Inflammatory macrophage (primary cell): ENCODE results near the gene PLEKHG4B.
A peak's percentile ranks its signal among the peaks of the same experiment; 100 is the strongest.
"Not testable (repeated sequence)": the region's sequence is repeated elsewhere in the genome, so short reads cannot be mapped to it uniquely, and the experiment has no call there.

Source experiments
- DNase-seq, 2 donors: peaks; one replicate each; pipeline ENCODE4 v3.0.0-alpha.2; 2020 to 2022
- total RNA-seq, 18 experiments: gene quantifications; one replicate each; lab custom pipeline; 2026; ENCODE audit warnings: mixed read lengths in 6 of 18, inconsistent platforms in 2 of 18; lab: John Stamatoyannopoulos, UW

PLEKHG4B gene
- total RNA-seq = 0 to 0.15 (median 0) reads per million in 18 experiments

GRCh38 chr5:91556-92263 is at the start of gene PLEKHG4B:
Gene PLEKHG4B, plus strand, starts transcription at chr5:92168. Its CDS starts 64 bp downstream, at chr5:92232.
- peak; percentile 3 to 32 for DNase-seq

- peak in 1 of 2 donors; percentile 18 for DNase-seq
Observed at GRCh38 chr5:42250-42649, 49.7 kb upstream of the PLEKHG4B start.

GRCh38 chr5:48192-48591 is 43.8 kb upstream of the PLEKHG4B start:
- DNase-seq = no peak

GRCh38 chr5:49530-49929 is 42.4 kb upstream of the PLEKHG4B start:
- DNase-seq = not testable (repeated sequence)

- no peak for DNase-seq
Observed at GRCh38 chr5:49953-50544, 41.9 kb upstream of the PLEKHG4B start.

- DNase-seq = no peak
Observed at GRCh38 chr5:50724-51499, 41.1 kb upstream of the PLEKHG4B start.

- DNase-seq = no peak
Observed at GRCh38 chr5:51500-51823, 40.5 kb upstream of the PLEKHG4B start.

- DNase-seq = no peak
Observed at GRCh38 chr5:53381-54174, 38.4 kb upstream of the PLEKHG4B start.

GRCh38 chr5:54175-54730 is 37.7 kb upstream of the PLEKHG4B start:
- no peak for DNase-seq

GRCh38 chr5:54876-55569 is 36.9 kb upstream of the PLEKHG4B start:
- DNase-seq = no peak

GRCh38 chr5:56561-57290 is 35.2 kb upstream of the PLEKHG4B start:
- DNase-seq = peak in 1 of 2 donors; percentile 15

GRCh38 chr5:60250-60649 is 31.7 kb upstream of the PLEKHG4B start:
- not testable (repeated sequence) for DNase-seq

- no peak for DNase-seq
Observed at GRCh38 chr5:70440-70839, 21.5 kb upstream of the PLEKHG4B start.

- DNase-seq = not testable (repeated sequence)
Observed at GRCh38 chr5:72316-73180, 19.4 kb upstream of the PLEKHG4B start.

GRCh38 chr5:73181-73447 is 18.9 kb upstream of the PLEKHG4B start:
- DNase-seq = not testable (repeated sequence)

- no peak for DNase-seq
Observed at GRCh38 chr5:73768-74502, 18.0 kb upstream of the PLEKHG4B start.

GRCh38 chr5:74503-75109 is 17.4 kb upstream of the PLEKHG4B start:
- DNase-seq = no peak

GRCh38 chr5:75331-76320 is 16.3 kb upstream of the PLEKHG4B start:
- no peak for DNase-seq
